ENCODE data around the gene C18orf63.

The C18orf63 gene

DNA sequence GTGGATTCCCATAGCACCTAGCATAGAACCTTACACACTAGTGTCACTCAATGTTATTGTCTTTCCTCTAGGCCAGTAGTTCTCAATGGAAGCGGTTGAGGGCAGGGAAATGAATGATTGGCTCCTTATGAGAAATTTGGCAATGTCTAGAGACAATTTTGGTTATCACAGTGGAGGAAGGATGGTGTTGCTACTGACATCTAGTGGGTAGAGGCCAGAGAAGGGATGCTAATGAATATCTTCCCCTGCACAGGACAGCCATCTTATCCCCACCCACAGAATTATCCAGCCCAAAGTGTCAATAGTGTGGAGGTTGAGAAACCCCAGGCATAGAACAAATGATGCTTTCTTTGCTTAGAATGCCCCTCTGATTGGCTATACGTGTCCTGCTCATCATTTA lies 15.8 kb downstream of the C18orf63 start:
- no peak for DNase-seq

DNA sequence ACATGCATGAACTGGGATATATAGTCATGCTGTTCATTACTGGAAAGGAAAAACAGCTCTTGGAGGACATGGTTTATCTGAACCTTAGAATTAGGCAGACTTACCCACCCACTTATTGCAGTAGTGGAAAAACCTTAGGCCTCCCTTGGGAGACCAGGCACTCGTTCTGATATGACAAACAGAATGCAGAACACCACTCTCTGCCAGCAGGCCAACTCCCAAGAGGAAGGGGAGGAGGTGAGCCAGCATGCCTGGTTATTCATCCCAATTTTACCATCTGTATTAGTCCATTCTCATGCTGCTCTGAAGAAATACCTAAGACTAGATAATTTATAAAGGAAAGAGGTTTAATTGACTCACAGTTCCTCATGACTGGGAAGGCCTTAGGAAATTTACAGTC lies 17.5 kb downstream of the C18orf63 start:
- DNase-seq = no peak

DNA sequence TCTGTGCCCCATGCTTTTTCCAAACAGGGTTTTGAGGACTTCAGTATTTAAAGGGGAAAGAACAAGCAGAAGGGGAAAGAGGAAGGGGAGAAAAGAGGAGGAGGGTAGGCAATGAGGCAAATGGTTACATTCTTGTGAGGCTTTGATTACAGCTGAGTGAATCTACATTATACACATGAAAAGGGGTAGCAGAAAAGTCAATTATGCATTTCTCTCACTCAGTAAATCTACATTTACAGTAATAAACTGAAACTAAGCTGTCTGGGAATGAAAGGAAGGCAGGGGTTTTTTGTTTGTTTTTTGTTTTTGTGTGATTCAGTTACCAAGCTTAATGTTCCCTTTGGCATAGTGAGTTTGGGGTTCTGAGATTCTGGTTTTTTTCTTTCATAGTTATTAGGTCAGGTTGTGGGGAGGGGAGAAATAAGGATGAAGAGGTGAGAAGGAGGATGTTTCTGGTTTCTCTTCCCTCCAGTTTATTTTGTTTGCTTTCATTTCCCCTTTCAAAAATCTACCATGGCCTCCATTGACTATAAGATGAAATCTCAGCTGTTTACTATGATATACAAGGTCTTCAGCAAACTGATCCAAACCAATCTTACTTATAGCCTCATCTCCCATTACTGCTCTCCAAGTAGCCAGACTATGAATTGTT lies 18.7 kb downstream of the C18orf63 start:
- no peak for DNase-seq

DNA sequence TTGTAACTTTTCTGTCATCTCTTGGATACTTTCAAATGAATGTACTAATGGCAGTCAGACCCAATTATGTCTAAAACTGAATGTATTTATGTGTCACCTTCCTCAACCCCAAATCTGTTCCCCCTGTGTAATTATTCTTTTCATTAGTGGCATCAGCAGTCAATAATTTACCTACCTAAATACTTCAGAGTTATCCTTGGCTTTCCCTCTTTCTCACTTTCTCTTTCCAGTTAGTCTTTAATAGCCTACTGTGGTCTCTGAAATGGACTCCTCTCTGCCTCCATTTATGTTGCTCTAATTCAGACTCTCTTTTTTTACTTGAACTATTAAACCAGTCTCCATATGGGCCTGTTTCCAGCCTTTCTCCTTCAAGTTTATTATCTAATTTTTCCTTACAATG lies 21.0 kb downstream of the C18orf63 start:
- no peak for DNase-seq

DNA sequence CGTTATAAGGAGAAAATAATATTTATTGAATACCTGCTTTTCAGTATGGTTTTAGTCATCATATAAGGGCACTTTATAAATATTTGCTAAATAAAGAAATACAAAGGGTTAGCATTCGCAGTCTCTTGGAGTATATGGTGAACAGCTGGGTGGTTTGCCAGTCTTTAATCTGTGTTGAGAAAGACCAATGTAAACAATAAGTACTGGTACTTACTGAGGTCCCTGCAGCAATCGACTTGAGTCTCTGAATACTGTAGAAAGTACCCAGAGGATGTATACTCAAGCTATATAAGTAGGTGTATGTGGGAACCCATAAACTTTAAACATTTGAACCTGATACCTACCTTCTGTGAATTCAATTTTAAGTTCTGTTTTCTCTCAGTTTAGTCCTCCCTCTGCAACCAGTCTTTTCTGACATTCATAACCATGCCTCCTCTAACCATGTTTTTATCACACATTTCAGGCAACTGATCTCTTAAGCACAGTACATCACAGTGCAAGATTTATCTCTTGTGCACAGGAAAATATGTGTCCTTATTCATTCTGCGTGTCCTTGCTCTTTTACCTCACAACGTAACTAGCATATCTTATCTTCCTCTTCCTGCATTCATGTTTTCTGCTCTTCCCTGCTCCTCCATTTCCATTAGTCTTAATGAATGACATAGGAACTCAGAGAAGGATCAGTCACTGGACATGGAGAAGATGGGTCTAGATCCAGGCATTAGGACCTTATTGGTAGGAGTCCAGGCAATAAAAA lies 21.7 kb downstream of the C18orf63 start:
- DNase-seq = no peak

DNA sequence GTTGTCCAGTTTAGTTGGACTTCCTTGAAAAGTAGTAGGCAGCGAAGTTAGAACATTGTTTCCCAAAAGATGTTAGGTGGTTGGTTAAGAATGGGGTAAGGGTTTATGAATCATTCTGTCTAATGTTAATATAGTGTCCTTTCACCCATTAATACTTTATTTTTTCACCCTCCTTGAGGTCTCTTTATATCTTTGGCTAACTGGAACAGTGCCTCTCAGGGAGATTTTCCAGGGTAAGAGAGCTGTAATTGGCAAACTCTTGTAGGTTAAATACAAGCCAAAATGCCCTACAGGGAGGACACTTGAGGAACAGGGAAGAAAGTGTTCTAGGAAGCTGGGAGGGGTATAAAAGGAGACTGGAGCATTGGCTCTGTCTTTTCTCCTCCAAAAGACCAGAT lies 22.3 kb downstream of the C18orf63 start:
- no peak for DNase-seq

DNA sequence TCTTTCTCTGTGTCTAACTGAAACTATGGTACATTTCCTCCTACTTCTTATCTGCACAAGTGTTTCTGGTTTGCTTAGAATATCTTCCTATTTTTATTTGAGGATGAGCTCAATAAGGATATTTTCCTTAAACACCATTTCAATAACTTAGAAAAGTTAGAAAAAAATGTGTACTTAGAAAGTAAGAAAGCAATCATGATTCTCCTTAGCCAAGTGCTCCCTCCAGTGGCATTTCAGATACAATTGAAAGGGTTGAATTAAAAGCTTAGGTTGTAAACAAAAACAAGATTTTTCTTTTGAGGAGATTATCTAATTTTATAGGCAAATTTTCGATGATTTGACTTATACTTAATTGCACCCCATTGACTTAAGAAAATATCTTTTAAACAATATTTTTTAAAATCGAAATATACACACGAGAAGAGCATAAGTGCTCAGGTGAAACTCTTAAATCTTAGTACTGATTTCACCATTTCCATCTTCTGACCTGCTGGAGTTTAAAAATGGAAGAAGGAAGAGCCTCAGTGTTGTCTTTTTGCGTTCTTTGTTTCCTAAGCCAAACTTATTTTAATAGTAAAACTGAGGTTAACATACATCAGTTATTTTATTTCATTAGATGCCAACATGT lies 26.9 kb downstream of the C18orf63 start:
- DNase-seq = peak; percentile 20

DNA sequence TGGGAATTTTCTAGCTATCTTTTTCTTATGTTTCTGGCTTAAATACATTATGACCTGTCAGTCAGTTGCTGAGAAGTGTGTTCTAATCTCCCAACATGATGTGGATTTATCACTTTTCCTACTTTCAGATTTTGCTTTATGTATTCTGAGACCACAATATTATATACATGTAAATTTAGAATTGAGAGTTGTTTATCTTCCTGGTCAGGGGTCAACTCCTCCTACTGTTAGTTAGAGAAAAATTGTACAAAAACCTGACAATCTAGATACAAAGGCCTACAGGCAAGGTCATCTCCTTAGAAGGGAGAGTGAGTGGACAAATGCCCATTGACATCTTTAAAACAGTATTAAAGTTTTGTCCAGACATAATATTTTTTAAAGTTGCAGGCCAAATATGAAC lies 30.6 kb downstream of the C18orf63 start:
- no peak for DNase-seq

DNA sequence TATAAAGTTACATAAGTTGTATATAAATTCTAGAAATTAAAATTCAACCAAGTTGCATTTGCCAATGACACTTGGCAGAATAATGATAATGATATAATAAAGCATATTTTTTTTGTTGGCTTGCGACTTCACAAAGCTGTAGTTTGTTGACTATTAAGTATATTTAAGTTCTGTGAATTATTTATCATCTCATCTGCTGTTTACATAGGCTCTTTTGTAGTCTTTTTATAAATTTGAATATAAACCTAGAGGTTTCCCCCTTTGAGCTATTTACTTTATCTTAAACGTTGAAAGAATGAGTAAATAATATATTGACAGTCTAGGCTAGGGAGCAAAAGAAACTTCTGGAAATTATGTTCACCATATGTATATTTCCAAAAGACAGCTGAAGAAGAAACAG lies 32.9 kb downstream of the C18orf63 start:
- DNase-seq = no peak

DNA sequence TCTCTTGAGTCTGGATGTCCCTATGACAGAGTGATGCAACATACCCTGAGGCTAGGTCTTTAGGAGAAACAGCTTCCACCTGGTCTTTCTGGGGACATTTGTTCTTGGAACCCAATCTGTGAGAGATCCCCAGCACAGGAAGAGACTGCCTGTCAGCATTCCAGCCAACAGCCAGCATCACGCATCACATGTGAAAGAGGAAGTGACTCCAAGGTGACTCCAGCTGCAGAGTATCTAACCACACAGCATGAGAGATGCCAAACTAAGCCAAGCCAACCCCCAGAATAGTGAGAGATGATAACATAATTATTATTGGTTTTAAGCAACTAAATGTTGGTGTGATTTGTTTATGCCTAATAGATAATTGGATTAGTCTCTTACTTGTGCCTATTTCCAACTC lies 35.7 kb downstream of the C18orf63 start:
- DNase-seq = no peak

DNA sequence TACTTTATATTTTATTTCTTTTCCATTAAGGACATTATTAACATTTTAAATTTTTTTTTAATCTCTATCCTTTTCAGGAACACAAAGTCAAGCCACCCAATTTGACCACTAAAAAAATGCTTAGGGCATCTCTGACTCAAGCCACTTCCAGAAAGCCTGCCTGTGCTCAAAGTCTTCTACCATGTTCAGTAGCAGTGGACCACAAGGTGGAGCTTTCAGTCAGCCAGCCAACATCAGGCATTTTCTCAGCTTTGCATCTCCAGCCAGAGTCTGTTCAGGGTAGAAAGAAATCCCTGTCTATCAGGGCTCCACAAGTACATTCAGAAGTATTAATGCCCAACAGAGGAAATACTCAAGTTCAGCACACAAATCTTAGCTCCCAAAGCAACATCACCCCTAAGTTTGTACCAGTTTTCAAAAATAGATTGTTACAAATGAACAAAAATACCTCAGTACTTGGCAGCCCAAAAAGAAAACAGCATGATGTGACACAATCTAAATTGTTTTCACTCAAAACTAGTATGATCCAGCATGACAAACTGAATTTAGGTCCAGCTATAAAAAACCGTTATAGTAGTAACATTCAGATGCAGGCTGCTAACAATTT lies 37.6 kb downstream of the C18orf63 start:
- DNase-seq = no peak

DNA sequence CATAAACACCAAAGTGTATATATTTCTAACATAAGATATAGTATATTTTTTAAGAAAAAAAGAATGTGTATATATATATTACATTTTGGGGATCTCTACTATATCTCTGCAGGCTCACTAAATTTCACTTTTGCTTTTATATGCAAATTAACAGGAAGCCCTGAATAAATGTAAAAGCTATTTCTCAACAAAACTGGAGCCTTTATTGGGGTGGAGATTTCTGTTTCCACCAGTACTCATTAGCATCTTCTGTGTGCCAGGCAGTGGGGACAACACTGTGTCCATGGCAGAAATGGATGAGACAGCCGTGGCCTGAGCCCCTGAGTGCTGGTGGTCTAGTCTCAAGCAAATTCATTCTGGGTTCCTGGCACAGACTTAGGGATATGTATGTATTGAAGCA lies 41.3 kb downstream of the C18orf63 start:
- DNase-seq = no peak

DNA sequence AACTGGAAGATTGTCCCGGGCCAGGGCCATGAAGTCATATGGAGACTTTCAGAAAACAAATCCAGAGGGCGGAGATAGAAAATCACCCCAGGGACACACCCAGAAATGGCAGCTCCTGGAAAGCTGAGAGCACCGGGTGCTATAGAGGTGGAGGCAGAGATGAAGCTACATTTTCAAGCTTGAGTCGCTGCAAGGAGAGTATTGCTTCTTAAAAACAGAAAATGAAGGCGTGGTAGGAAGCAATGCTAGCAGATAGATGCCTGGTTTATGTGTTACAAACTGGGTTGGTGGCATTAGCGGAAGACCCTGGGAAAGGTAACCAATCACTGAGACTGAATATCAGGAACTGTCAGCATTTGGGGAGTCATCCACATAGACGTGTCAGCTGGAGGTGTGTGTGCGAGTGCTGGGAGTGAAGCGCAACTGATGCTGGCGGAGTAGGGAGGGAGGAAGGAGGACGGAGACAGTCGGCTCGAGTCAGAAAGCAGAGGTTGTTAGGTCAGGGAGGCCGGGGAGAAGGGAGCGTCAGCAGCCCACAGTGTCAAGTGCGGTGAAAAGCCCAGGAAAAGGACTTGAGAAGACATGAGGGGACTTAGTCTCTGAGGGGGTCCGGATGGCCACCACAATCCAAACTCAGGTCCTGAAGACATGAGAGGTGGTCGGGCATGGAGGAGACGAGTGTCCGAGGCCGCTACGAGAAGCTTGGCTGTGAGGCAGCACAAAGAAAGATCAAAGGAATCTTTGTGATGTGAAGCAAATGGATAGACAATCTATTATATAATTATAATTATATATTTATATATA lies 45.4 kb downstream of the C18orf63 start:
- no peak for DNase-seq

DNA sequence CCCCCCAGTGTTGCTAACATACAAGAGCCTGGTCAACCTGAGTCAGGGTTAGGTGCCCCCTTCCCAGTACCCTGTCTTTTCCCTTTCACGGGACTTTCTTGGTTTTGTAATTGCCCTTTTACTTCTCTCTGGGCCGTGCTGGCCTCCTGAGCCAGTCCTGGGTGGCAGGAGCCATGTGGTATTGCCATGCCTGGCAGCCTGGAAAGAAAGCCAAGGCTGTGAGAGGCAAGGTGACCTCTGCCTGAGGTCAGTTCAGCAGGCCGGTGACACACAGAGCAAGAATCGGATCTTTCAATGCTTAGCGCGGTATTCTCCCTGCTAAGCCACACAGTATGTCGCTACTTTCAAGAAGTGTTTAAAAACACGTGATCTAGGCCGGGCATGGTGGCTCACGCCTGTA lies 52.3 kb downstream of the C18orf63 start:
- DNase-seq = no peak

DNA sequence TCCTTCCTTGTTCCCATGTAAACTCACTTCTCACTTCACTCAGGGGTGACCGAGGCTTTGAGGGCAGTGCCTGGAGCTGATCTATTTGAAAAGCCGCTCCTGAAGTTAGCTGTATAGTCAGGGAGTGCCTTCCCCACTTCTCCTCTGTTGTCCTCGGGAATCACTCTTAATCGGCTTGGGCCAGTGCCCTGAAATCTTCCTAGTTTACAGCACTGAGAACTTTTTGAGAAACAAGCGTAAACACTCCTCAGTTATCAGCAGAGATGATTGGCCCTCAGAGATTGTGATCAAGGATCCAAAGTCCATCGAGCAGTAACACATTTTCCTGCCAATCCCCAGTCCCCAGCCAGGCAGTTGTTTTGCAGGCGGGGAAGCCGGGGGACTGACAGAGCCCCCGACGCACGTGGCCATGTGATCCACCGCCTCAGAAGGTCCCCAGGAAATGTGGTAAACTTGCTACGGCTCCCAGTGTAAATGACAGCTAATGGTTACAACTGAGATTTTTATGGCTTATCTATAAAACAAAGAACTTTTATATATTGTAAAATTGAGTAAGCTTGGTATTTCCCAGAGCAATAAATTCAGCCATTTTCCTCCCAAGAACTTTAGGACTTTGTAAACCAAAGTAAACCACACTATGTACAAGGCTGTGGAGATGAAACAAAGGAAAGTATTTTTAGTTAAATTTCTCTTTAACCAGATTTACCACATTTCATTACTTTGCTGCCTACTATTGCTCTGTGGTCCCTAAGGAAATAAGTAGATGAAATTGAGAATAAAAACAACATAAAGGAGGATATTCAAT lies 53.5 kb downstream of the C18orf63 start:
- no peak for DNase-seq

DNA sequence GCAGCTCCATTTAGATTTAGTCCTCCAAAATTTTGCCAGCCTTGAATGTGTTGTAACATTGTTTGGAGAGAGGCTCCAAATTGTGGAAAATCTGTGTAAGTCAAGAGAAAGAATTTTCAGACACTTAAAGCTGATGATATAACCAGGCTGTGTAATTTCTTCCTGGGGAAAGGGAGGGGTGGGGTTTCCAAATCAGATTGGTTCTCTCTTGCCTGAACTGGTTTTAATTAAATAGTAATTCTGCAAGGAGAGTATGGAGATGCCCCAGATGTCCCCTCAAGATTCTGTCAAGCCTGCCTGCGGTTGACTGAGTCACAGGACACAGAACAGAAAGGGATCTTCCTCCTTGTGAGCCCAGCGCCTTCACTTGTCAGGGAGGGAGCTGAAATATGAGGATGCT lies 54.5 kb downstream of the C18orf63 start:
- DNase-seq = no peak

DNA sequence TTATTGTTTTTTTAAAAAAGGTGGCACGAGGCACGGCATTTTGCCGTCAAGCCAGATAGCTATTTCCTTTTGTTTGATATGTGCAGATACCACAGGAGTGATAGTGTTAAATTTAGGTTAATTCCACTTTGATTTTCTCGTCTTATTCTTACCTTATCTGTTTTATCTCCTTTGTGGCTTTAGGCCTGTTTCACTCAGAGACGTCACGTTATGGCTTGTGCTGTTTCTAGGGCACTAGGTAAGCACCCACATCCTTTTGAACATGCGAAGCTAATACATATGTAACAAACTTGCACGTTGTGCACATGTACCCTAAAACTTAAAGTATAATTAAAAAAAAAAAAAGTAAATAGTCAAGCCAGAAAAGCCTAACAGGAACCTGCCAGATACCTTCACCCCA lies 57.8 kb downstream of the C18orf63 start:
- no peak for DNase-seq

DNA sequence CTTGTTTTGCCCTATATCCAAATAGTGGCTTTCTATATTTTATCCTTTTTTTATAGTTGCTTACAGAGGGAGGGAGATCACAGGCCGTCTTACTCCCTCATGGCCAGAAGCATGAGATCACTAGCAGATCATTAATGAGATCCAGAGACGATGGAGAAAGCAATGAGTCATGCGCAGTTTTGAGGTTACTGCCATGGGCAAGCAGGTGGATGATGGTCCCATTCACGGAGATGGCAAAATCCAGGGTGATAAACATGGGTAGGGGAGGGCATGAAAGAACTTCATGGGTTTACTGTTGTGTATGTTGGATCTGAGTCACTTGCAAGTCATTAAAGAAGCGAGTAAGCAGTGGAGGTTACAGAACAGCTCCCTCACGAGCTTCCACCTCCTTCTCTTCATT lies 60.4 kb downstream of the C18orf63 start:
- no peak for DNase-seq

DNA sequence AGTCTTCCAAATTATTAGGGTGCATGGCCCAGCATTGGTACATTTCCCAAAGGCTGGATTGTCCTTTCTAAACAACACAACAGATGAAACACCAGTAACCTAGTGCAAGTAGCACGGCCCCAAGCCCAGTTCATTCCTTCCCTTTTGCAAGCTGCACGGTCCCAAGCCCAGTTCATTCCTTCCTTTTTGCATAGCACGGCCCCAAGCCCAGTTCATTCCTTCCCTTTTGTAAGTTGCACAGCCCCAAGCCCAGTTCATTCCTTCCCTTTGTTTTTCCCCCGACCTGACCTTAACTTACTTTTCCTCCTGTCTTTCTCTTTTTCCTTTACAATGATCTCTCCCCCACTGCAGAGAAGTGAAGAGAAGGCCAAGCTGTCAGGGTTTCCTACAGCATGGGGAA lies 60.9 kb downstream of the C18orf63 start:
- DNase-seq = no peak

DNA sequence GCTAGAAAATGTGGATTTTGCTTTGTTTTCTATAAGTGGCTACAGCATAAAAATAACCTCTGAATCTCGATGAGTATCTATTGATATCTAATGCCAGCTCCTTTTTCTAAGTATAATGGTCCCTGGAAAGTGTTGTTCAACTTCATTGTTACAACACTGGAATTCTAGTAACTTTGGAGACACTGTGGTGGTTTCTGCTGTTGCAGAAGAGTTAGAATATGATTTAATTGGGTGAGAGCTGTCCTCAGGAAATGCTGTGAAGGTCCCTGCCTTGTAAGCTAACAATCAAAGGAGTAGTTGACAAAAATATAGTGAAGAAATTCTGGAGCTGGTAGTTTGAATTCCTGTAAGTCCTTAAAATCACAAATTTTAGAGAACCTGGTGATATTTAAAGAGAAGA lies 62.1 kb downstream of the C18orf63 start:
- DNase-seq = no peak

DNA sequence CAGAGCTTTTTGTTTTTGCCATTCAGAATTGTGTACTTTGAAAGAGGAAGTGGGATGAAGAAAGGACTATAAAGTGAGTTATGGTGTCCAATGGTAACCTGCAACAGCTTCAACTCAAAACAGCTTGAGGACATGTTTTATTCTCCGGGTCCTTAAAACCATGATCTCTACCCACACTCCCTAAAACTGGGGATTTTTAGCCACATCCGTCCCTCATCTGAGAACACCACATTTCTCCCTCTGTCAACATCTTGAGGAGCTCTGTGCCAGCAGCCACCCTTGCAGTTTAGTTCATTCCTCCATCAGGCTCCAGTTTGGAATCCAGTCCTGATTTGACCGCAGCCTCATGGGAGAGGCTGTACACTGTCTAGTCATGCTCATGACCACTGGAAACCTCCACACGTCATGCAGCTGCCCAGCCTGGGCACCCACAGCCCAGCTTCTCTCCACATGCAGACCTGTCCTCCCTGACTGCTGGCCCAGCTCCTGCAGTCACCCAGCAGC lies 62.6 kb downstream of the C18orf63 start:
- no peak for DNase-seq

DNA sequence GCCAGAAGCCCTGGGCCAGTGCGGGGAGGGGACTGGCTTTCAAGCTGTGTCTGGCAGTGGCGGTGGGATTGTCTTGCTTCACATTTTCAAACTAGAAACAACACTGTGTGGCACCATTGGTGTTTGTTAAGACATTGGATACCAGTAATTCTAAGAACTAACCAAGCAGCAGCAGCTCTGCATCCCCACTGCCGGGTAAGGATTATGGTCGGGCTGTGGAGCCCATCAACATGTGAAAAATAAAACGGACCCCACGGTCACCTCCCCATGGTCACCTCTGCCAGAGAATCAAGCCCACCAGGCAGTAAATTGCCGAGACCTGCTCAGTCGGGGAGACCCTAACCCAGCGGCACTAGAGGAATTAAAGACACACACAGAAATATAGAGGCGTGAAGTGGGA lies 65.3 kb downstream of the C18orf63 start:
- DNase-seq = no peak
